Thymus (tissue), 11 donors: ENCODE data around the gene GPR152. TPM values are rescaled to one million over a fixed set of nuclear protein-coding genes. Genes with fewer than 3 reads are reported as not detected.

Source experiments
- DNase-seq, 9 donors: peaks; one replicate each; pipeline ENCODE4 v3.0.0-alpha.2; 2013; ENCODE audit warnings: low spot score in 9 of 9, low read depth in 6 of 9, missing footprints in 1 of 9
- H3K27ac ChIP-seq, 2 donors: one replicate each; pipeline ENCODE4 v1.5.1; 2013; ENCODE audit warnings: control low read depth in 1 of 2, low read depth in 1 of 2, low read length in 1 of 2, mild to moderate bottlenecking in 1 of 2, moderate library complexity in 1 of 2
- H3K27me3 ChIP-seq, 2 donors: one replicate each; pipeline ENCODE4 v1.5.1; 2013; ENCODE audit warnings: low read length in 1 of 2; ENCODE audit not compliant: control insufficient read depth in 2 of 2, insufficient read depth in 1 of 2
- H3K36me3 ChIP-seq, 2 donors: one replicate each; pipeline ENCODE4 v1.5.1; 2013; ENCODE audit warnings: low read length in 1 of 2, mild to moderate bottlenecking in 1 of 2, moderate library complexity in 1 of 2; ENCODE audit not compliant: control insufficient read depth in 2 of 2, insufficient read depth in 2 of 2
- H3K4me1 ChIP-seq, 2 donors: one replicate each; pipeline ENCODE4 v1.5.1; 2013; ENCODE audit warnings: low read length in 2 of 2; ENCODE audit not compliant: control insufficient read depth in 2 of 2, insufficient read depth in 2 of 2
- H3K4me3 ChIP-seq, 2 donors: one replicate each; pipeline ENCODE4 v1.5.1; 2013; ENCODE audit warnings: low read length in 2 of 2, control low read depth in 1 of 2, mild to moderate bottlenecking in 1 of 2
- H3K9me3 ChIP-seq, 2 donors: one replicate each; pipeline ENCODE4 v1.5.1; 2013; ENCODE audit warnings: low read length in 1 of 2, mild to moderate bottlenecking in 1 of 2; ENCODE audit not compliant: control insufficient read depth in 2 of 2, insufficient read depth in 1 of 2
- WGBS: extraction: QIAGEN DNeasy Blood & Tissue Kit; methylation state at CpG from one replicate; pipeline ENCODE4 v1.1.7; 2013; 5-methylcytosine and 5-hydroxymethylcytosine counted together
- polyA plus RNA-seq: library from polyadenylated mRNA; stranded (reverse); fragments of 200-250 nt; gene quantifications from one replicate; pipeline ENCODE4 v1.2.3, GENCODE V29; 2013
- total RNA-seq: library from RNA; stranded (reverse); fragments of 120-200 nt; gene quantifications from one replicate; pipeline ENCODE4 v1.2.4, GENCODE V29; 2013
- donor health status: healthy.

Gene GPR152
- total and polyA plus RNA-seq, 2 donors: not detected

- DNase-seq: no peak
- H3K4me1 ChIP-seq: no peaks in the 10 kb centered on the region
- no peaks in the 10 kb centered on the region for H3K9me3 ChIP-seq
- H3K27me3 ChIP-seq: no peaks in the 10 kb centered on the region
- H3K27ac ChIP-seq: no peak overlapping the region
- H3K36me3 ChIP-seq: peaks cover 61 to 92% of the 10 kb centered on the region in 2 donors
- WGBS: 97% methylated on average over 12 of the region's 12 CpGs
- no peak overlapping the region for H3K4me3 ChIP-seq
Measured at GRCh38 chr11:67496113-67496512, 43.6 kb upstream of the GPR152 start.

GRCh38 chr11:67495234-67496005 lies 42.9 kb upstream of the GPR152 start:
- 97% methylated on average over 16 of the region's 16 CpGs for WGBS
- DNase-seq: no peak
- Histone ChIP-seq H3K36me3 (peaks cover 64 to 96% of the 10 kb centered on the region in 2 donors), H3K27ac (no peak overlapping the region), H3K4me3 (no peak overlapping the region), H3K4me1 (no peaks in the 10 kb centered on the region), H3K9me3 (no peaks in the 10 kb centered on the region), H3K27me3 (no peaks in the 10 kb centered on the region)

GRCh38 chr11:67494371-67495233 lies 42.1 kb upstream of the GPR152 start:
- WGBS: 98% methylated on average over 59 of the region's 59 CpGs
- Histone ChIP-seq H3K27me3 (no peaks in the 10 kb centered on the region), H3K27ac (no peak overlapping the region), H3K9me3 (no peaks in the 10 kb centered on the region), H3K4me3 (no peak overlapping the region), H3K36me3 (peaks cover 68 to 96% of the 10 kb centered on the region in 2 donors), H3K4me1 (peaks cover 0 to 2% of the 10 kb centered on the region in 2 donors)
- DNase-seq: no peak

GRCh38 chr11:67493548-67494370 lies 41.2 kb upstream of the GPR152 start:
- Histone ChIP-seq H3K4me3 (no peak overlapping the region), H3K36me3 (peaks cover 76 to 98% of the 10 kb centered on the region in 2 donors), H3K9me3 (no peaks in the 10 kb centered on the region), H3K27ac (no peak overlapping the region), H3K4me1 (peaks cover 0 to 8% of the 10 kb centered on the region in 2 donors), H3K27me3 (no peaks in the 10 kb centered on the region)
- no peak for DNase-seq
- WGBS: 98% methylated on average over 65 of the region's 65 CpGs

- Histone ChIP-seq H3K27me3 (no peaks in the 10 kb centered on the region), H3K4me1 (peaks cover 0 to 8% of the 10 kb centered on the region in 2 donors), H3K36me3 (peaks cover 76 to 98% of the 10 kb centered on the region in 2 donors), H3K9me3 (no peaks in the 10 kb centered on the region), H3K4me3 (no peak overlapping the region), H3K27ac (no peak overlapping the region)
- WGBS: 94% methylated on average over 46 of the region's 46 CpGs
- DNase-seq: no peak
Measured at GRCh38 chr11:67492801-67493547, 40.4 kb upstream of the GPR152 start.

GRCh38 chr11:67492069-67492727 lies 39.7 kb upstream of the GPR152 start:
- peaks cover 82 to 93% of the 10 kb centered on the region in 2 donors for H3K36me3 ChIP-seq
- 97% methylated on average over 19 of the region's 19 CpGs for WGBS
- DNase-seq: no peak

GRCh38 chr11:67491276-67492068 lies 38.9 kb upstream of the GPR152 start:
- peaks cover 89 to 91% of the 10 kb centered on the region in 2 donors for H3K36me3 ChIP-seq
- no peak overlapping the region for H3K27ac ChIP-seq
- no peaks in the 10 kb centered on the region for H3K9me3 ChIP-seq
- H3K27me3 ChIP-seq: no peaks in the 10 kb centered on the region
- peaks cover 6 to 12% of the 10 kb centered on the region in 2 donors for H3K4me1 ChIP-seq
- H3K4me3 ChIP-seq: no peak overlapping the region
- no peak for DNase-seq
- WGBS: 95% methylated on average over 24 of the region's 24 CpGs

More at GRCh38 chr11:67492069-67492727, 39.7 kb upstream of the GPR152 start:
- Histone ChIP-seq H3K9me3 (no peaks in the 10 kb centered on the region), H3K4me1 (peaks cover 0 to 8% of the 10 kb centered on the region in 2 donors), H3K4me3 (no peak overlapping the region), H3K27ac (no peak overlapping the region), H3K27me3 (no peaks in the 10 kb centered on the region)
